GM12878 (cell line): ENCODE data around the gene LMCD1. TPM values are rescaled to one million over a fixed set of nuclear protein-coding genes. Genes with fewer than 3 reads are reported as not detected.

Source experiments
- ATAC-seq: fragments of 200-7000 bp; cut with Tn5 transposase; 3 replicates; pipeline ENCODE4 v1.9.1; 2020; ENCODE audit warnings: mild to moderate bottlenecking, moderate library complexity
- BruUV-seq: library from RNA; stranded (reverse); fragments of 400-500 nt; replicated peaks from 2 replicates; lab custom pipeline; 2021; lab: Mats Ljungman, UMichigan
- CTCF ChIA-PET: fragments of 300-600 bp; sonication (Branson Sonifier 250); formaldehyde crosslinking; extraction: SDS; loops from one replicate; lab custom pipeline; 2021; ENCODE audit warnings: inconsistent platforms; lab: Yijun Ruan, JAX
- POLR2A ChIA-PET: fragments of 350-600 bp; formaldehyde crosslinking; extraction: SDS; loops from one replicate; lab custom pipeline; 2021; ENCODE audit warnings: inconsistent platforms; lab: Charles Lee
- RAD21 ChIA-PET: fragments of 300-600 bp; sonication (Branson Sonifier 250); formaldehyde crosslinking; loops from one replicate; lab custom pipeline; 2023; ENCODE audit warnings: antibody characterized with exemption; ENCODE audit not compliant: unreplicated experiment; lab: Charles Lee
- SMC1A ChIA-PET: fragments of 300-600 bp; sonication (Branson Sonifier 250); formaldehyde crosslinking; loops from one replicate; lab custom pipeline; 2023; ENCODE audit not compliant: unreplicated experiment, uncharacterized antibody; lab: Charles Lee
- DNase-seq: peaks from one replicate; pipeline ENCODE4 v3.0.0-alpha.2; 2011; ENCODE audit warnings: low read depth, low spot score
- FAIRE-seq: peaks from 3 replicates; lab custom pipeline; 2011; peaks lifted over from hg19 to GRCh38; lab: Jason Lieb, UNC
- H2AFZ ChIP-seq: 2 replicates; pipeline ENCODE4 v1.6.0; 2011; ENCODE audit warnings: low read depth, low read length, control low read depth; ENCODE audit not compliant: control insufficient read depth
- H3K27ac ChIP-seq: 2 replicates; pipeline ENCODE4 v1.5.1; 2011; ENCODE audit warnings: control low read depth; ENCODE audit not compliant: control insufficient read depth, insufficient read depth
- H3K27me3 ChIP-seq, 2 experiments: replicated peaks in 1 of 2; 2 replicates each; pipeline versions ENCODE4 v1.6.0 to v1.6.1; 2011; ENCODE audit warnings: low read length in 1 of 2; ENCODE audit not compliant: control insufficient read depth in 2 of 2, insufficient read depth in 2 of 2
- H3K36me3 ChIP-seq, 2 experiments: 2 replicates each; pipeline ENCODE4 v1.5.1; 2011; ENCODE audit warnings: low read length in 1 of 2; ENCODE audit not compliant: control insufficient read depth in 2 of 2, insufficient read depth in 2 of 2
- H3K4me1 ChIP-seq: 2 replicates; pipeline ENCODE4 v1.6.1; 2011; ENCODE audit warnings: mild to moderate bottlenecking, low read length, moderate library complexity, mixed read lengths; ENCODE audit not compliant: control insufficient read depth, insufficient read depth
- H3K4me2 ChIP-seq: 2 replicates; pipeline ENCODE4 v1.6.0; 2011; ENCODE audit warnings: control low read depth; ENCODE audit not compliant: control insufficient read depth, insufficient read depth
- H3K4me3 ChIP-seq: fragments of 200-600 bp; sonication (generic); 2 replicates; pipeline ENCODE4 v1.5.1; 2016
- H3K79me2 ChIP-seq: 2 replicates; pipeline ENCODE4 v1.6.0; 2011; ENCODE audit warnings: low read length; ENCODE audit not compliant: control insufficient read depth, insufficient read depth
- H3K9ac ChIP-seq: 2 replicates; pipeline ENCODE4 v1.8.0; 2011; ENCODE audit warnings: low read length, control low read depth, mixed read lengths; ENCODE audit not compliant: control insufficient read depth, insufficient read depth
- H3K9me3 ChIP-seq: replicated peaks from 3 replicates; pipeline ENCODE4 v1.5.1; 2011; ENCODE audit warnings: mild to moderate bottlenecking, low read length; ENCODE audit not compliant: control insufficient read depth, insufficient read depth
- H4K20me1 ChIP-seq: 2 replicates; pipeline ENCODE4 v1.6.0; 2011; ENCODE audit not compliant: control insufficient read depth, insufficient read depth
- BACH1 ChIP-seq: fragments of 450-650 bp; IDR thresholded peaks from 2 replicates; pipeline ENCODE4 v1.6.1; 2017; ENCODE audit warnings: mild to moderate bottlenecking, borderline replicate concordance
- CEBPZ ChIP-seq: fragments of 150-350 bp; IDR thresholded peaks from 2 replicates; pipeline ENCODE4 v1.6.1; 2016; ENCODE audit warnings: low read depth, low read length
- GABPA ChIP-seq: IDR thresholded peaks from 2 replicates; pipeline ENCODE4 v1.6.1; 2014; ENCODE audit warnings: antibody characterized with exemption, low read depth, mild to moderate bottlenecking, inconsistent platforms
- HDAC2 ChIP-seq: fragments of 200-600 bp; sonication (generic); IDR thresholded peaks from 2 replicates; pipeline ENCODE4 v1.6.1; 2017
- HDGF ChIP-seq: fragments of 450-650 bp; IDR thresholded peaks from 2 replicates; pipeline ENCODE4 v1.6.1; 2016; ENCODE audit warnings: antibody characterized with exemption
- MTA2 ChIP-seq: fragments of 450-650 bp; IDR thresholded peaks from 2 replicates; pipeline ENCODE4 v1.6.1; 2016; ENCODE audit warnings: low read depth, mild to moderate bottlenecking, moderate library complexity
- PAX5 ChIP-seq: IDR thresholded peaks from 2 replicates; pipeline ENCODE4 v1.6.1; 2011; ENCODE audit warnings: low read depth, low read length, borderline replicate concordance
- PBX3 ChIP-seq: IDR thresholded peaks from 2 replicates; pipeline ENCODE4 v1.6.1; 2011; ENCODE audit warnings: mild to moderate bottlenecking, low read depth, low read length, moderate library complexity; ENCODE audit not compliant: insufficient replicate concordance
- PKNOX1 ChIP-seq: fragments of 450-650 bp; IDR thresholded peaks from 2 replicates; pipeline ENCODE4 v1.6.1; 2016; ENCODE audit warnings: mild to moderate bottlenecking
- REST ChIP-seq: IDR thresholded peaks from 2 replicates; pipeline ENCODE4 v1.6.1; 2012; ENCODE audit warnings: mild to moderate bottlenecking, low read depth, low read length
- SRF ChIP-seq, 2 experiments: IDR thresholded peaks; 2 replicates each; pipeline ENCODE4 v1.6.1; 2011; ENCODE audit warnings: low read depth in 2 of 2, low read length in 2 of 2, mild to moderate bottlenecking in 1 of 2, moderate library complexity in 1 of 2
- STAT1 ChIP-seq: fragments of 450-650 bp; conservative IDR thresholded peaks from 2 replicates; pipeline ENCODE4 v1.6.1; 2014; ENCODE audit warnings: antibody characterized with exemption, mild to moderate bottlenecking
- SUZ12 ChIP-seq: fragments of 200-600 bp; sonication (generic); IDR thresholded peaks from one replicate; pipeline ENCODE4 v1.6.1; 2018; ENCODE audit warnings: antibody characterized with exemption, mild to moderate bottlenecking; ENCODE audit not compliant: unreplicated experiment
- ZNF217 ChIP-seq: fragments of 450-650 bp; IDR thresholded peaks from 2 replicates; pipeline ENCODE4 v1.6.1; 2017; ENCODE audit warnings: antibody characterized with exemption, mild to moderate bottlenecking
- WGBS: methylation state at CpG from one replicate; pipeline ENCODE4 v1.1.6; 2016; ENCODE audit warnings: low lambda C conversion rate; ENCODE audit not compliant: insufficient replicate concordance, insufficient coverage; ENCODE audit errors: missing lambda C conversion rate; 5-methylcytosine and 5-hydroxymethylcytosine counted together
- in situ Hi-C: fragments of 300-500 bp; cut with MboI; formaldehyde crosslinking; loops from 9 replicates; pipeline ENCODE4 v1.14.3; 2018; ENCODE audit warnings: mixed read lengths
- intact Hi-C: fragments of 100-400 bp; cut with micrococcal nuclease; formaldehyde crosslinking; loops from one replicate; pipeline ENCODE4 v1.14.2; 2022; ENCODE audit not compliant: unreplicated experiment
- polyA plus RNA-seq, 11 experiments: library from polyadenylated mRNA; depleted of rRNA in 4 of 11; unstranded in 6 of 11; stranded (reverse) in 5 of 11; fragments of >200 nt; fragmentation: Nextera tagmentation in 4 of 11; fragmentation: Illumina TruSeq in 1 of 11; extraction: Ambion mirVana in 4 of 11; extraction: Trizol in 1 of 11; gene quantifications; 1 replicate in 1 of 11; 2 replicates in 10 of 11; pipeline versions ENCODE4 v1.2.1 to v1.2.3, GENCODE V29; 2011 to 2016; ENCODE audit warnings: inconsistent platforms in 2 of 11, missing spikeins in 2 of 11, low read depth in 1 of 11
- total RNA-seq, 4 experiments: library from RNA; depleted of rRNA in 3 of 4; stranded (reverse); fragments of >200 nt in 3 of 4; fragmentation: Illumina TruSeq in 1 of 4; extraction: Trizol in 1 of 4; gene quantifications; 2 replicates each; pipeline versions ENCODE4 v1.2.1 to v1.2.3, GENCODE V29; 2013 to 2021

LMCD1 gene
- total and polyA plus RNA-seq, 10 of the 15 experiments (the other 5 are each of a cell fraction or from before 2014, with no cell fraction given), result 0.27 to 6.4 (median 1.7) TPM

- TF ChIP-seq PBX3 (no peak), CEBPZ (no peak), HDAC2 (no peak), STAT1 (no peak), SRF (IDR thresholded peaks at IDR 0.05; ENCODE audit: low read depth in 2 of 2, low read length in 2 of 2) (no peak), GABPA (no peak)
- TF ChIP-seq, all 136 proteins: peak for 0
Observed at GRCh38 chr3:8520816-8521403, 19.3 kb downstream of the LMCD1 start (continued).

GRCh38 chr3:8523041-8523440, 21.4 kb downstream of the LMCD1 start:
- no peaks in the 10 kb centered on the region for H3K4me1 ChIP-seq
- WGBS, result 26% methylated on average over 1 of the region's 1 CpG
- in situ Hi-C loops (no loop called here), intact Hi-C loops (no loop called here)
- H3K27ac ChIP-seq, result no peak overlapping the region
- no peak overlapping the region for H3K4me3 ChIP-seq
- no peak overlapping the region for H3K4me2 ChIP-seq
- H4K20me1 ChIP-seq, result no peaks in the 10 kb centered on the region
- ChIA-PET CTCF (no interaction called here), POLR2A (no interaction called here), SMC1A (interaction anchor here (2.9 kb wide), 1 partner anchor 20 kb away, joined by 12 read pairs; no protein-coding TSS in a partner anchor), RAD21 (no interaction called here)
- DNase-seq, result no peak
- H3K79me2 ChIP-seq, result no peaks in the 10 kb centered on the region
- no peaks in the 10 kb centered on the region for H3K27me3 ChIP-seq
- no peaks in the 10 kb centered on the region for H3K36me3 ChIP-seq
- BruUV-seq, result no TSS peak
- H3K9me3 ChIP-seq, result no peaks in the 10 kb centered on the region; the same call in 2 of the 3 replicates
- ATAC-seq, result no peak
- H3K9ac ChIP-seq, result no peak overlapping the region
- FAIRE-seq, result no peak
- no peak overlapping the region for H2AFZ ChIP-seq
- TF ChIP-seq PAX5 (no peak), MTA2 (no peak), SUZ12 (no peak), ZNF217 (no peak), PKNOX1 (no peak), BACH1 (no peak), REST (no peak), HDGF (no peak)
